ENCODE measurements around the gene SBF2.

SBF2 gene

DNA sequence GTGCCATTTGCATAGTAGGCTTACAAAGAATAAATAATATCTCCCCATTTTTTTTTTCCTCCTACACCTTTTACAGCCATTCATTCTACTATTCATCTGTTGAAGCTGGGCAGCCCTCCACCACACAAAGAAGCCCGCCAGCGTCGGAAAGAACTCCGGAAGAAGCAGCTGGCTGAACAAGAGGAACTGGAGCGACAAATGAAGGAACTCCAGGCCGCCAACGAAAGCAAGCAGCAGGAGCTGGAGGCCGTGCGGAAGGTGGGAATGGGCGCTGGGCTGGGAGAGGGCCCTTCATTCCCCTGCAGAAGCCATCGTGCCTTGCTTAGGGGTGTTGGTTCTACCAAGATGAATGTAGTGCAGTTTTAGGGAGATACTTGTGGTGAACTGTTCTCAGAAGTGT lies 561.6 kb downstream of the SBF2 start:
- DNase-seq, result peak in 6 of 51 donors; percentile 4 to 21 (median 8)

DNA sequence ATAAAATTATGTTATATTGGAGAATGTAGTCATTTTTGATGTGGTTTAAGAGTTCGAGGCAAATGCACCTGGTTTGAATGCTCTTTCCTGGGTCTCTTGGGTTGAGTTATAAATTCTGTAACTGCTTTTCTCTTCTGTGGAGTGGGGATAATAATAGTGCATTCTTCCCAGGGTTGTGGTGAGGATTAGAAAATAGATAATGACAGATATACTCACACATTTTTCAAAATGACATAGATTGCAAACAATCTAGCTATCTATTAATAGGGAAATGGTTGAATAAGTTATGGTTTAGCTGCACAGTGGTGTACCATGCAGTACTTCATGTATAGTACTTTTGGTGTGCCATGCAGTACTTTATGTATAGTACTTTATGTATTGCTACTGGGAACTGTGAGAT lies 562.8 kb downstream of the SBF2 start:
- DNase-seq, result no peak
